HepG2 (cell line): ENCODE measurements around the gene NUBP2. TPM values are rescaled to one million over a fixed set of nuclear protein-coding genes. Genes with fewer than 3 reads are reported as not detected.

Source experiments
- DR1 ChIP-seq: sonication (generic); formaldehyde crosslinking; IDR thresholded peaks from 2 replicates; pipeline ENCODE4 v1.8.0; 2021; ENCODE audit warnings: mild to moderate bottlenecking, missing genetic modification reagents, inconsistent platforms
- FOXO1 ChIP-seq: sonication (generic); formaldehyde crosslinking; IDR thresholded peaks from 2 replicates; pipeline ENCODE4 v1.4.0; 2020; ENCODE audit warnings: missing genetic modification reagents
- MAFG ChIP-seq: sonication (generic); formaldehyde crosslinking; IDR thresholded peaks from 2 replicates; pipeline ENCODE4 v1.5.1; 2020; ENCODE audit warnings: mild to moderate bottlenecking, missing genetic modification reagents
- NR2F6 ChIP-seq, 2 experiments: IDR thresholded peaks; 2 replicates each; pipeline ENCODE4 v1.6.1; 2016; ENCODE audit warnings: antibody characterized with exemption in 1 of 2, mild to moderate bottlenecking in 1 of 2
- RARA ChIP-seq: IDR thresholded peaks from 2 replicates; pipeline ENCODE4 v1.6.1; 2016; ENCODE audit warnings: missing genetic modification reagents, missing compliant biosample characterization
- TBP ChIP-seq: sonication (generic); formaldehyde crosslinking; IDR thresholded peaks from 2 replicates; pipeline ENCODE4 v1.5.0; 2020; ENCODE audit warnings: missing genetic modification reagents
- TBX3 ChIP-seq: fragments of 450-650 bp; IDR thresholded peaks from 2 replicates; pipeline ENCODE4 v1.6.1; 2017; ENCODE audit warnings: antibody characterized with exemption, mild to moderate bottlenecking, inconsistent platforms, borderline replicate concordance
- ZNF329 ChIP-seq: sonication (generic); formaldehyde crosslinking; IDR thresholded peaks from 2 replicates; pipeline ENCODE4 v1.9.0; 2021; ENCODE audit warnings: low read depth, mild to moderate bottlenecking, missing genetic modification reagents
- ZNF451 ChIP-seq: sonication (generic); formaldehyde crosslinking; IDR thresholded peaks from 2 replicates; pipeline ENCODE4 v1.5.0; 2020; ENCODE audit warnings: mild to moderate bottlenecking, missing genetic modification reagents
- ZNF563 ChIP-seq: sonication (generic); formaldehyde crosslinking; IDR thresholded peaks from 2 replicates; pipeline ENCODE4 v1.8.0; 2022; ENCODE audit warnings: mild to moderate bottlenecking, moderate library complexity, missing genetic modification reagents
- ZNF777 ChIP-seq: sonication (generic); formaldehyde crosslinking; IDR thresholded peaks from 2 replicates; pipeline ENCODE4 v1.4.0; 2020; ENCODE audit warnings: missing genetic modification reagents
- ZNF780A ChIP-seq: sonication (generic); formaldehyde crosslinking; IDR thresholded peaks from 2 replicates; pipeline ENCODE4 v1.8.0; 2022; ENCODE audit warnings: mild to moderate bottlenecking, missing genetic modification reagents, moderate library complexity
- ZSCAN9 ChIP-seq: IDR thresholded peaks from 2 replicates; pipeline ENCODE4 v1.6.1; 2016; ENCODE audit warnings: borderline replicate concordance
- polyA plus RNA-seq, 8 experiments: library from polyadenylated mRNA; depleted of rRNA in 3 of 8; stranded (reverse) in 7 of 8; unstranded in 1 of 8; fragments of >200 nt; fragmentation: Illumina TruSeq in 4 of 8; extraction: Trizol in 4 of 8; gene quantifications; 2 replicates each; pipeline versions ENCODE4 v1.2.1 to v1.2.3, GENCODE V29; 2011 to 2016; ENCODE audit warnings: low read depth in 4 of 8, missing spikeins in 1 of 8, mixed read lengths in 1 of 8; ENCODE audit not compliant: insufficient read depth in 1 of 8
- total RNA-seq, 5 experiments: library from RNA; depleted of rRNA; stranded (reverse); fragments of >200 nt; fragmentation: Illumina TruSeq; extraction: Trizol; gene quantifications; 2 replicates each; pipeline ENCODE4 v1.2.3, GENCODE V29; 2016; ENCODE audit warnings: low read depth in 1 of 5
- TF ChIP-seq, protein P1 (sequence below): sonication (generic); formaldehyde crosslinking; IDR thresholded peaks from 2 replicates; pipeline ENCODE4 v1.4.0; 2020; ENCODE audit warnings: low read depth, missing genetic modification reagents
- TF ChIP-seq, protein P2 (sequence below): sonication (generic); formaldehyde crosslinking; conservative IDR thresholded peaks from 2 replicates; pipeline ENCODE4 v1.8.0; 2022; ENCODE audit warnings: mild to moderate bottlenecking, moderate library complexity, missing genetic modification reagents
- TF ChIP-seq, protein P3 (sequence below): IDR thresholded peaks from 2 replicates; pipeline ENCODE4 v1.6.1; 2016; ENCODE audit warnings: low read depth
- TF ChIP-seq, protein P4 (sequence below): sonication (generic); formaldehyde crosslinking; IDR thresholded peaks from 2 replicates; pipeline ENCODE4 v1.4.0; 2020; ENCODE audit warnings: mild to moderate bottlenecking, missing genetic modification reagents
- TF ChIP-seq, protein P5 (sequence below): sonication (generic); formaldehyde crosslinking; IDR thresholded peaks from 2 replicates; pipeline ENCODE4 v1.8.1; 2022; ENCODE audit warnings: mild to moderate bottlenecking, missing genetic modification reagents

Gene NUBP2
- total and polyA plus RNA-seq, 2 of the 13 experiments (the other 11 are each of a cell fraction or from before 2014, with no cell fraction given): 25.7 to 61.5 TPM

DNA sequence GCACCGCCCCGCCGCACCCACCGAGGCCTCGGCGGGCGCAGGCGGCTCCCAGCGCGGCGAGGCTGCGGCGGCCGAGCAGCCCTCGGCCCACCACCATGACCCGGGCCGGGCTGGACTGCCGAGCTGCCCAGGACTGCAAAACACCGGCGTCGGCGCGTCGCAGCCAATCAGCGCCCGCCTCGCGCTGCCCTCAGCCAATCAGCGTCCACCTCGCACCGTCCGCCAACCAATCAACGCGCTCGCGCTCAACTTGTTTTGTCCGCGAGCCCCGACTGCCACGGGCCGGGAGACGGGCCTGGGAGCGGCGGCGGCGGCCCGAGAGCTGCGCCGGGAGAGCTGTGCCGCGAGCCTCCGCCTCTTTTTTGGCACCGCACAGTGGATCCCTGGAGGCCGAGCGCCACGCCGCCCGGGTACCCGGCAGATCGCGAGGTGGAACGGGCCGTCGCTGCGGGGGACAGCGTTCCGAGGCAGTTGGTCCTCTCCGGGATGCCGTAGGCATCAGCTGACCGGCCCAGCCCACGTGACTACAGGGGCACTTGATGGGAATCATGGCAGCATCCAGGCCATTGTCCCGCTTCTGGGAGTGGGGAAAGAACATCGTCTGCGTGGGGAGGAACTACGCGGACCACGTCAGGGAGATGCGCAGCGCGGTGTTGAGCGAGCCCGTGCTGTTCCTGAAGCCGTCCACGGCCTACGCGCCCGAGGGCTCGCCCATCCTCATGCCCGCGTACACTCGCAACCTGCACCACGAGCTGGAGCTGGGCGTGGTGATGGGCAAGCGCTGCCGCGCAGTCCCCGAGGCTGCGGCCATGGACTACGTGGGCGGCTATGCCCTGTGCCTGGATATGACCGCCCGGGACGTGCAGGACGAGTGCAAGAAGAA, 44.2 kb downstream of the NUBP2 start, which contains the start of the genes FAHD1 and HAGH (continued):
- TF ChIP-seq, protein P1, sequence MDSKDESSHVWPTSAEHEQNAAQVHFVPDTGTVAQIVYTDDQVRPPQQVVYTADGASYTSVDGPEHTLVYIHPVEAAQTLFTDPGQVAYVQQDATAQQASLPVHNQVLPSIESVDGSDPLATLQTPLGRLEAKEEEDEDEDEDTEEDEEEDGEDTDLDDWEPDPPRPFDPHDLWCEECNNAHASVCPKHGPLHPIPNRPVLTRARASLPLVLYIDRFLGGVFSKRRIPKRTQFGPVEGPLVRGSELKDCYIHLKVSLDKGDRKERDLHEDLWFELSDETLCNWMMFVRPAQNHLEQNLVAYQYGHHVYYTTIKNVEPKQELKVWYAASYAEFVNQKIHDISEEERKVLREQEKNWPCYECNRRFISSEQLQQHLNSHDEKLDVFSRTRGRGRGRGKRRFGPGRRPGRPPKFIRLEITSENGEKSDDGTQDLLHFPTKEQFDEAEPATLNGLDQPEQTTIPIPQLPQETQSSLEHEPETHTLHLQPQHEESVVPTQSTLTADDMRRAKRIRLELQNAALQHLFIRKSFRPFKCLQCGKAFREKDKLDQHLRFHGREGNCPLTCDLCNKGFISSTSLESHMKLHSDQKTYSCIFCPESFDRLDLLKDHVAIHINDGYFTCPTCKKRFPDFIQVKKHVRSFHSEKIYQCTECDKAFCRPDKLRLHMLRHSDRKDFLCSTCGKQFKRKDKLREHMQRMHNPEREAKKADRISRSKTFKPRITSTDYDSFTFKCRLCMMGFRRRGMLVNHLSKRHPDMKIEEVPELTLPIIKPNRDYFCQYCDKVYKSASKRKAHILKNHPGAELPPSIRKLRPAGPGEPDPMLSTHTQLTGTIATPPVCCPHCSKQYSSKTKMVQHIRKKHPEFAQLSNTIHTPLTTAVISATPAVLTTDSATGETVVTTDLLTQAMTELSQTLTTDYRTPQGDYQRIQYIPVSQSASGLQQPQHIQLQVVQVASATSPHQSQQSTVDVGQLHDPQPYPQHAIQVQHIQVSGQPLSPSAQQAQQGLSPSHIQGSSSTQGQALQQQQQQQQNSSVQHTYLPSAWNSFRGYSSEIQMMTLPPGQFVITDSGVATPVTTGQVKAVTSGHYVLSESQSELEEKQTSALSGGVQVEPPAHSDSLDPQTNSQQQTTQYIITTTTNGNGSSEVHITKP: peak; percentile 62; the same call in 1 of the 2 replicates
- peak; percentile 93; the same call in 1 of the 2 replicates for TF ChIP-seq ZNF780A (CRISPR knock-in tag)
- peak; percentile 95 for TF ChIP-seq ZNF777 (CRISPR knock-in tag)
- no peak for TF ChIP-seq MAFG
- TF ChIP-seq TBP (CRISPR knock-in tag): no peak
- TF ChIP-seq RARA (CRISPR knock-in tag): peak; percentile 27; the same call in 1 of the 2 replicates
- no peak for TF ChIP-seq FOXO1
- TF ChIP-seq DR1 (CRISPR knock-in tag): peak; percentile 89
- TF ChIP-seq NR2F6 (IDR thresholded peaks at IDR 0.05): no peak
- peak; percentile 66; the same call in 1 of the 2 replicates for TF ChIP-seq NR2F6 (CRISPR knock-in tag; IDR thresholded peaks at IDR 0.05)
- TF ChIP-seq ZNF563: peak; percentile 75; the same call in 1 of the 2 replicates
- peak; percentile 81; the same call in 1 of the 2 replicates for TF ChIP-seq ZSCAN9
- TF ChIP-seq, protein P2, sequence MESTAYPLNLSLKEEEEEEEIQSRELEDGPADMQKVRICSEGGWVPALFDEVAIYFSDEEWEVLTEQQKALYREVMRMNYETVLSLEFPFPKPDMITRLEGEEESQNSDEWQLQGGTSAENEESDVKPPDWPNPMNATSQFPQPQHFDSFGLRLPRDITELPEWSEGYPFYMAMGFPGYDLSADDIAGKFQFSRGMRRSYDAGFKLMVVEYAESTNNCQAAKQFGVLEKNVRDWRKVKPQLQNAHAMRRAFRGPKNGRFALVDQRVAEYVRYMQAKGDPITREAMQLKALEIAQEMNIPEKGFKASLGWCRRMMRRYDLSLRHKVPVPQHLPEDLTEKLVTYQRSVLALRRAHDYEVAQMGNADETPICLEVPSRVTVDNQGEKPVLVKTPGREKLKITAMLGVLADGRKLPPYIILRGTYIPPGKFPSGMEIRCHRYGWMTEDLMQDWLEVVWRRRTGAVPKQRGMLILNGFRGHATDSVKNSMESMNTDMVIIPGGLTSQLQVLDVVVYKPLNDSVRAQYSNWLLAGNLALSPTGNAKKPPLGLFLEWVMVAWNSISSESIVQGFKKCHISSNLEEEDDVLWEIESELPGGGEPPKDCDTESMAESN (CRISPR knock-in tag): peak; percentile 79
- TF ChIP-seq, protein P3, sequence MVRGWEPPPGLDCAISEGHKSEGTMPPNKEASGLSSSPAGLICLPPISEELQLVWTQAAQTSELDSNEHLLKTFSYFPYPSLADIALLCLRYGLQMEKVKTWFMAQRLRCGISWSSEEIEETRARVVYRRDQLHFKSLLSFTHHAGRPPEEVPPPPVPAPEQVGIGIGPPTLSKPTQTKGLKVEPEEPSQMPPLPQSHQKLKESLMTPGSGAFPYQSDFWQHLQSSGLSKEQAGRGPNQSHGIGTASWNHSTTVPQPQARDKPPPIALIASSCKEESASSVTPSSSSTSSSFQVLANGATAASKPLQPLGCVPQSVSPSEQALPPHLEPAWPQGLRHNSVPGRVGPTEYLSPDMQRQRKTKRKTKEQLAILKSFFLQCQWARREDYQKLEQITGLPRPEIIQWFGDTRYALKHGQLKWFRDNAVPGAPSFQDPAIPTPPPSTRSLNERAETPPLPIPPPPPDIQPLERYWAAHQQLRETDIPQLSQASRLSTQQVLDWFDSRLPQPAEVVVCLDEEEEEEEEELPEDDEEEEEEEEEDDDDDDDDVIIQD: no peak
- peak; percentile 89 for TF ChIP-seq ZNF329 (CRISPR knock-in tag)
- TF ChIP-seq, protein P4, sequence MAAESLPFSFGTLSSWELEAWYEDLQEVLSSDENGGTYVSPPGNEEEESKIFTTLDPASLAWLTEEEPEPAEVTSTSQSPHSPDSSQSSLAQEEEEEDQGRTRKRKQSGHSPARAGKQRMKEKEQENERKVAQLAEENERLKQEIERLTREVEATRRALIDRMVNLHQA (CRISPR knock-in tag): no peak
- TF ChIP-seq, protein P5, sequence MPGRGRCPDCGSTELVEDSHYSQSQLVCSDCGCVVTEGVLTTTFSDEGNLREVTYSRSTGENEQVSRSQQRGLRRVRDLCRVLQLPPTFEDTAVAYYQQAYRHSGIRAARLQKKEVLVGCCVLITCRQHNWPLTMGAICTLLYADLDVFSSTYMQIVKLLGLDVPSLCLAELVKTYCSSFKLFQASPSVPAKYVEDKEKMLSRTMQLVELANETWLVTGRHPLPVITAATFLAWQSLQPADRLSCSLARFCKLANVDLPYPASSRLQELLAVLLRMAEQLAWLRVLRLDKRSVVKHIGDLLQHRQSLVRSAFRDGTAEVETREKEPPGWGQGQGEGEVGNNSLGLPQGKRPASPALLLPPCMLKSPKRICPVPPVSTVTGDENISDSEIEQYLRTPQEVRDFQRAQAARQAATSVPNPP (CRISPR knock-in tag): peak; percentile 67; the same call in 1 of the 2 replicates
- peak; percentile 60 for TF ChIP-seq TBX3
- TF ChIP-seq ZNF451 (CRISPR knock-in tag): peak; percentile 74; the same call in 1 of the 2 replicates
